HepG2 (cell line): ENCODE results near the gene SLCO1B3. TPM values are rescaled to one million over a fixed set of nuclear protein-coding genes. Genes with fewer than 3 reads are reported as not detected.

ENCODE experiments used
- ATAC-seq: fragments of 200-7000 bp; cut with Tn5 transposase; 3 replicates; pipeline ENCODE4 v1.9.1; 2020; ENCODE audit warnings: mild to moderate bottlenecking, moderate library complexity
- BruUV-seq: library from RNA; stranded (reverse); fragments of 400-500 nt; replicated peaks from 2 replicates; lab custom pipeline; 2021; lab: Mats Ljungman, UMichigan
- CTCF ChIA-PET: fragments of 300-600 bp; formaldehyde crosslinking; extraction: SDS; loops from one replicate; lab custom pipeline; 2021; ENCODE audit warnings: low total read pairs, inconsistent platforms, low intra/inter-chr PET ratio; lab: Yijun Ruan, JAX
- POLR2A ChIA-PET: fragments of 350-600 bp; sonication (Branson Sonifier 250); formaldehyde crosslinking; loops from one replicate; lab custom pipeline; 2020; ENCODE audit warnings: antibody characterized with exemption, inconsistent platforms; lab: Yijun Ruan, JAX
- DNase-seq: peaks from one replicate; pipeline ENCODE4 v3.0.0-alpha.2; 2015; ENCODE audit warnings: low spot score
- FAIRE-seq: peaks from 3 replicates; lab custom pipeline; 2011; peaks lifted over from hg19 to GRCh38; lab: Jason Lieb, UNC
- H2AFZ ChIP-seq: one replicate; pipeline ENCODE4 v1.6.1; 2011; ENCODE audit warnings: low read length, inconsistent platforms
- H3K27ac ChIP-seq: fragments of 300-600 bp; 3 replicates; pipeline ENCODE4 v1.8.0; 2011; ENCODE audit warnings: mixed run types, mild to moderate bottlenecking, mixed read lengths, low read length, inconsistent platforms; ENCODE audit not compliant: insufficient read depth; ENCODE audit errors: extremely low read length
- H3K27me3 ChIP-seq, 2 experiments: fragments of 200-600 bp in 1 of 2; 2 replicates in 1 of 2; 3 replicates in 1 of 2; pipeline versions ENCODE4 v1.6.0 to v1.8.0; 2011; ENCODE audit warnings: low read length in 2 of 2, mild to moderate bottlenecking in 2 of 2, moderate library complexity in 2 of 2, inconsistent platforms in 1 of 2; ENCODE audit not compliant: insufficient read depth in 2 of 2, control insufficient read depth in 1 of 2
- H3K36me3 ChIP-seq, 2 experiments: fragments of 200-600 bp in 1 of 2; replicated peaks in 1 of 2; 2 replicates in 1 of 2; 3 replicates in 1 of 2; pipeline versions ENCODE4 v1.5.1 to v1.8.0; 2011; ENCODE audit warnings: low read length in 2 of 2, inconsistent platforms in 1 of 2; ENCODE audit not compliant: insufficient read depth in 2 of 2, control insufficient read depth in 1 of 2
- H3K4me1 ChIP-seq: 2 replicates; pipeline ENCODE4 v1.5.1; 2012; ENCODE audit warnings: low read length, inconsistent platforms; ENCODE audit not compliant: insufficient read depth
- H3K4me2 ChIP-seq: 2 replicates; pipeline ENCODE4 v1.6.0; 2011; ENCODE audit warnings: low read depth, low read length, inconsistent platforms
- H3K4me3 ChIP-seq, 3 experiments: fragments of 200-600 bp in 1 of 3; sonication (generic), shearing (Covaris generic) in 1 of 3; replicated peaks in 1 of 3; 2 replicates each; pipeline ENCODE4 v1.5.1; 2011 to 2016; ENCODE audit warnings: low read length in 3 of 3, inconsistent platforms in 2 of 3, low read depth in 2 of 3, mild to moderate bottlenecking in 2 of 3, control low read depth in 1 of 3, mixed read lengths in 1 of 3; ENCODE audit not compliant: insufficient read depth in 1 of 3
- H3K79me2 ChIP-seq: one replicate; pipeline ENCODE4 v1.6.1; 2011; ENCODE audit warnings: low read length, inconsistent platforms; ENCODE audit not compliant: insufficient read depth
- H3K9ac ChIP-seq: 2 replicates; pipeline ENCODE4 v1.6.0; 2011; ENCODE audit warnings: mild to moderate bottlenecking, low read depth, low read length, inconsistent platforms; ENCODE audit not compliant: insufficient read depth
- H3K9me3 ChIP-seq: 2 replicates; pipeline ENCODE4 v1.5.1; 2012; ENCODE audit warnings: mild to moderate bottlenecking, low read length
- H4K20me1 ChIP-seq: 2 replicates; pipeline ENCODE4 v1.6.0; 2011; ENCODE audit warnings: inconsistent platforms, mild to moderate bottlenecking, low read length, moderate library complexity; ENCODE audit not compliant: insufficient read depth
- CTCF ChIP-seq: sonication (generic); formaldehyde crosslinking; IDR thresholded peaks from 2 replicates; pipeline ENCODE4 v1.5.0; 2020; ENCODE audit warnings: mild to moderate bottlenecking, missing genetic modification reagents, moderate library complexity
- HNF1B ChIP-seq: sonication (generic); formaldehyde crosslinking; IDR thresholded peaks from 2 replicates; pipeline ENCODE4 v1.5.1; 2020; ENCODE audit warnings: mild to moderate bottlenecking, moderate library complexity, missing genetic modification reagents
- REST ChIP-seq, 2 experiments: IDR thresholded peaks; 2 replicates each; pipeline ENCODE4 v1.6.1; 2011 to 2012; ENCODE audit warnings: low read length in 2 of 2, borderline replicate concordance in 1 of 2, low read depth in 1 of 2, mild to moderate bottlenecking in 1 of 2, moderate library complexity in 1 of 2
- SMC3 ChIP-seq: IDR thresholded peaks from 2 replicates; pipeline ENCODE4 v1.6.1; 2011; ENCODE audit warnings: low read length, improper control_type of control experiment
- SSRP1 ChIP-seq: IDR thresholded peaks from 2 replicates; pipeline ENCODE4 v1.6.1; 2016; ENCODE audit warnings: control low read depth
- STAG1 ChIP-seq: sonication (generic); formaldehyde crosslinking; IDR thresholded peaks from 2 replicates; pipeline ENCODE4 v1.4.0; 2020; ENCODE audit warnings: missing genetic modification reagents
- ZNF576 ChIP-seq: sonication (generic); formaldehyde crosslinking; IDR thresholded peaks from 2 replicates; pipeline ENCODE4 v1.4.0; 2020; ENCODE audit warnings: mild to moderate bottlenecking, missing genetic modification reagents
- ZNF644 ChIP-seq: IDR thresholded peaks from 2 replicates; pipeline ENCODE4 v1.6.1; 2016; ENCODE audit warnings: low read depth
- WGBS: methylation state at CpG from one replicate; pipeline ENCODE4 v1.1.6; 2017; ENCODE audit warnings: low lambda C conversion rate; 5-methylcytosine and 5-hydroxymethylcytosine counted together
- in situ Hi-C: cut with HindIII; loops from 2 replicates; pipeline ENCODE4 v1.10.0; 2017; ENCODE audit warnings: low pct_unique_long_range_greater_than_20kb; ENCODE audit not compliant: extremely low pct_ligation_motif_present
- intact Hi-C: fragments of 100-400 bp; cut with micrococcal nuclease; formaldehyde crosslinking; loops from one replicate; pipeline ENCODE4 v1.10.0; 2022; ENCODE audit not compliant: unreplicated experiment
- polyA plus RNA-seq, 8 experiments: library from polyadenylated mRNA; depleted of rRNA in 3 of 8; stranded (reverse) in 7 of 8; unstranded in 1 of 8; fragments of >200 nt; fragmentation: Illumina TruSeq in 4 of 8; extraction: Trizol in 4 of 8; gene quantifications; 2 replicates each; pipeline versions ENCODE4 v1.2.1 to v1.2.3, GENCODE V29; 2011 to 2016; ENCODE audit warnings: low read depth in 4 of 8, missing spikeins in 1 of 8, mixed read lengths in 1 of 8; ENCODE audit not compliant: insufficient read depth in 1 of 8
- total RNA-seq, 5 experiments: library from RNA; depleted of rRNA; stranded (reverse); fragments of >200 nt; fragmentation: Illumina TruSeq; extraction: Trizol; gene quantifications; 2 replicates each; pipeline ENCODE4 v1.2.3, GENCODE V29; 2016; ENCODE audit warnings: low read depth in 1 of 5

The SLCO1B3 gene
- total and polyA plus RNA-seq, 2 of the 13 experiments (the other 11 are each of a cell fraction or from before 2014, with no cell fraction given), result 0.15 TPM; not detected in 1

- POLR2A ChIA-PET, result no interaction called here
- H3K79me2 ChIP-seq, result no peaks in the 10 kb centered on the region
- no TSS peak for BruUV-seq
- H3K9ac ChIP-seq, result no peak overlapping the region
- intact Hi-C loops (loop anchor here (1.0 to 2.0 kb wide), 2 partner anchors 220 to 303 kb away; no protein-coding TSS in a partner anchor), in situ Hi-C loops (no loop called here)
- WGBS, result 7% methylated on average over 3 of the region's 3 CpGs
- CTCF ChIA-PET, result interaction anchor here (1.5 kb wide), 1 partner anchor 219 kb away, joined by 11 read pairs; no protein-coding TSS in a partner anchor
- H3K36me3 ChIP-seq, result no peaks in the 10 kb centered on the region
- TF ChIP-seq SSRP1 (CRISPR knock-in tag), result no peak
- TF ChIP-seq HNF1B, result no peak
- TF ChIP-seq STAG1, result peak; percentile 39; the same call in 1 of the 2 replicates
- TF ChIP-seq ZNF644 (CRISPR knock-in tag), result no peak
- no peak for TF ChIP-seq REST (IDR thresholded peaks at IDR 0.05; ENCODE audit: borderline replicate concordance in 1 of 2, low read depth in 1 of 2, low read length in 2 of 2)
- peak; percentile 42; the same call in 1 of the 2 replicates for TF ChIP-seq SMC3
- TF ChIP-seq ZNF576 (CRISPR knock-in tag), result peak; percentile 80; the same call in 1 of the 2 replicates
- peak; percentile 40; the same call in 1 of the 2 replicates for TF ChIP-seq CTCF (CRISPR knock-in tag)
- H4K20me1 ChIP-seq, result no peaks in the 10 kb centered on the region
- H3K4me1 ChIP-seq, result no peaks in the 10 kb centered on the region
- no peak overlapping the region for H3K4me3 ChIP-seq
- ATAC-seq (peak; percentile 69), DNase-seq (peak; percentile 6), FAIRE-seq (no peak)
- H3K27me3 ChIP-seq, result no peaks in the 10 kb centered on the region
- peaks cover 52% of the 10 kb centered on the region for H3K9me3 ChIP-seq
- no peak overlapping the region for H3K27ac ChIP-seq
- no peak overlapping the region for H2AFZ ChIP-seq
- H3K4me2 ChIP-seq, result no peak overlapping the region
Observed at GRCh38 chr12:20950248-20950647, 139.7 kb downstream of the SLCO1B3 start.
